ENCODE measurements around the gene ZC3H8. TPM values are rescaled to one million over a fixed set of nuclear protein-coding genes. Genes with fewer than 3 reads are reported as not detected.

Gene ZC3H8
- total and polyA plus RNA-seq, 9 donors, result 12.1 to 16.2 (median 15.2) TPM

GRCh38 chr2:112185131-112185530 is 69.7 kb downstream of the ZC3H8 start:
- peaks cover 3% of the 10 kb centered on the region for H3K36me3 ChIP-seq (ENCODE audit: control insufficient read depth, insufficient read depth, low read length)
- H3K27ac ChIP-seq (ENCODE audit: low read length), result no peak overlapping the region
- no peak for DNase-seq
- H3K4me3 ChIP-seq (ENCODE audit: low read length), result no peak overlapping the region
- peaks cover 9% of the 10 kb centered on the region for H3K27me3 ChIP-seq (ENCODE audit: control insufficient read depth, insufficient read depth, low read length)
- H3K9me3 ChIP-seq (replicated peaks; ENCODE audit: control insufficient read depth, low read depth, low read length), result no peaks in the 10 kb centered on the region
- WGBS (ENCODE audit: insufficient coverage), result 84% methylated on average over 5 of the region's 9 CpGs
- peaks cover 14% of the 10 kb centered on the region for H3K4me1 ChIP-seq (ENCODE audit: control insufficient read depth, insufficient read depth, low read length)

GRCh38 chr2:112184121-112184520 is 70.7 kb downstream of the ZC3H8 start:
- Histone ChIP-seq H3K9me3 (replicated peaks; ENCODE audit: control insufficient read depth, low read depth, low read length) (peaks cover 3% of the 10 kb centered on the region), H3K36me3 (ENCODE audit: control insufficient read depth, insufficient read depth, low read length) (peaks cover 3% of the 10 kb centered on the region), H3K4me3 (ENCODE audit: low read length) (no peak overlapping the region), H3K27me3 (ENCODE audit: control insufficient read depth, insufficient read depth, low read length) (peaks cover 9% of the 10 kb centered on the region), H3K4me1 (ENCODE audit: control insufficient read depth, insufficient read depth, low read length) (peaks cover 14% of the 10 kb centered on the region), H3K27ac (ENCODE audit: low read length) (no peak overlapping the region)
- DNase-seq, result no peak
- WGBS (ENCODE audit: insufficient coverage), result 91% methylated on average over 4 of the region's 8 CpGs

GRCh38 chr2:112183327-112184025 is 71.4 kb downstream of the ZC3H8 start:
- Histone ChIP-seq H3K9me3 (replicated peaks; ENCODE audit: control insufficient read depth, low read depth, low read length) (peaks cover 3% of the 10 kb centered on the region), H3K36me3 (ENCODE audit: control insufficient read depth, insufficient read depth, low read length) (peaks cover 3% of the 10 kb centered on the region), H3K4me3 (ENCODE audit: low read length) (no peak overlapping the region), H3K27ac (ENCODE audit: low read length) (no peak overlapping the region), H3K27me3 (ENCODE audit: control insufficient read depth, insufficient read depth, low read length) (peaks cover 9% of the 10 kb centered on the region), H3K4me1 (ENCODE audit: control insufficient read depth, insufficient read depth, low read length) (peaks cover 14% of the 10 kb centered on the region)
- WGBS (ENCODE audit: insufficient coverage), result 63% methylated on average over 3 of the region's 8 CpGs
- no peak for DNase-seq

- Histone ChIP-seq H3K36me3 (ENCODE audit: control insufficient read depth, insufficient read depth, low read length) (peaks cover 3% of the 10 kb centered on the region), H3K9me3 (replicated peaks; ENCODE audit: control insufficient read depth, low read depth, low read length) (peaks cover 3% of the 10 kb centered on the region), H3K4me1 (ENCODE audit: control insufficient read depth, insufficient read depth, low read length) (peaks cover 14% of the 10 kb centered on the region), H3K4me3 (ENCODE audit: low read length) (no peak overlapping the region), H3K27me3 (ENCODE audit: control insufficient read depth, insufficient read depth, low read length) (peaks cover 9% of the 10 kb centered on the region), H3K27ac (ENCODE audit: low read length) (no peak overlapping the region)
- peak; percentile 54 for DNase-seq
- WGBS (ENCODE audit: insufficient coverage), result 46% methylated on average over 9 of the region's 17 CpGs
Measured at GRCh38 chr2:112182581-112183034, 72.2 kb downstream of the ZC3H8 start.

- Histone ChIP-seq H3K27me3 (ENCODE audit: control insufficient read depth, insufficient read depth, low read length) (peaks cover 9% of the 10 kb centered on the region), H3K4me1 (ENCODE audit: control insufficient read depth, insufficient read depth, low read length) (peaks cover 14% of the 10 kb centered on the region), H3K27ac (ENCODE audit: low read length) (no peak overlapping the region), H3K9me3 (replicated peaks; ENCODE audit: control insufficient read depth, low read depth, low read length) (peaks cover 3% of the 10 kb centered on the region), H3K4me3 (ENCODE audit: low read length) (no peak overlapping the region), H3K36me3 (ENCODE audit: control insufficient read depth, insufficient read depth, low read length) (peaks cover under 1% of the 10 kb centered on the region)
- WGBS (ENCODE audit: insufficient coverage), result 17% methylated on average over 46 of the region's 54 CpGs
- no peak for DNase-seq
Measured at GRCh38 chr2:112181571-112182290, 73.1 kb downstream of the ZC3H8 start.

GRCh38 chr2:112175958-112176573 is 78.8 kb downstream of the ZC3H8 start:
- 93% methylated on average over 4 of the region's 7 CpGs for WGBS (ENCODE audit: insufficient coverage)

GRCh38 chr2:112175333-112175732 is 79.5 kb downstream of the ZC3H8 start:
- no peak overlapping the region for H3K27ac ChIP-seq (ENCODE audit: low read length)
- no peaks in the 10 kb centered on the region for H3K27me3 ChIP-seq (ENCODE audit: control insufficient read depth, insufficient read depth, low read length)
- peaks cover 9% of the 10 kb centered on the region for H3K36me3 ChIP-seq (ENCODE audit: control insufficient read depth, insufficient read depth, low read length)
- WGBS (ENCODE audit: insufficient coverage), result 100% methylated on average over 1 of the region's 3 CpGs
- no peak for DNase-seq
- H3K4me3 ChIP-seq (ENCODE audit: low read length), result no peak overlapping the region
- peaks cover 3% of the 10 kb centered on the region for H3K9me3 ChIP-seq (replicated peaks; ENCODE audit: control insufficient read depth, low read depth, low read length)
- H3K4me1 ChIP-seq (ENCODE audit: control insufficient read depth, insufficient read depth, low read length), result peaks cover 4% of the 10 kb centered on the region

More at GRCh38 chr2:112175958-112176573, 78.8 kb downstream of the ZC3H8 start:
- Histone ChIP-seq H3K4me3 (ENCODE audit: low read length) (no peak overlapping the region), H3K9me3 (replicated peaks; ENCODE audit: control insufficient read depth, low read depth, low read length) (peaks cover 3% of the 10 kb centered on the region), H3K4me1 (ENCODE audit: control insufficient read depth, insufficient read depth, low read length) (peaks cover 4% of the 10 kb centered on the region), H3K36me3 (ENCODE audit: control insufficient read depth, insufficient read depth, low read length) (peaks cover 9% of the 10 kb centered on the region), H3K27ac (ENCODE audit: low read length) (no peak overlapping the region), H3K27me3 (ENCODE audit: control insufficient read depth, insufficient read depth, low read length) (peaks cover 2% of the 10 kb centered on the region)
- DNase-seq, result no peak

GRCh38 chr2:112174383-112174782 is 80.5 kb downstream of the ZC3H8 start:
- Histone ChIP-seq H3K36me3 (ENCODE audit: control insufficient read depth, insufficient read depth, low read length) (peaks cover 9% of the 10 kb centered on the region), H3K4me1 (ENCODE audit: control insufficient read depth, insufficient read depth, low read length) (peaks cover 4% of the 10 kb centered on the region), H3K9me3 (replicated peaks; ENCODE audit: control insufficient read depth, low read depth, low read length) (peaks cover 1% of the 10 kb centered on the region), H3K4me3 (ENCODE audit: low read length) (no peak overlapping the region), H3K27ac (ENCODE audit: low read length) (no peak overlapping the region), H3K27me3 (ENCODE audit: control insufficient read depth, insufficient read depth, low read length) (no peaks in the 10 kb centered on the region)
- 33% methylated on average over 1 of the region's 4 CpGs for WGBS (ENCODE audit: insufficient coverage)
- no peak for DNase-seq

GRCh38 chr2:112173646-112174319 is 81.1 kb downstream of the ZC3H8 start:
- WGBS (ENCODE audit: insufficient coverage), result 88% methylated on average over 8 of the region's 11 CpGs
- peaks cover 4% of the 10 kb centered on the region for H3K4me1 ChIP-seq (ENCODE audit: control insufficient read depth, insufficient read depth, low read length)

GRCh38 chr2:112170495-112170894 is 84.3 kb downstream of the ZC3H8 start:
- Histone ChIP-seq H3K4me3 (ENCODE audit: low read length) (no peak overlapping the region), H3K9me3 (replicated peaks; ENCODE audit: control insufficient read depth, low read depth, low read length) (no peaks in the 10 kb centered on the region), H3K27me3 (ENCODE audit: control insufficient read depth, insufficient read depth, low read length) (no peaks in the 10 kb centered on the region), H3K36me3 (ENCODE audit: control insufficient read depth, insufficient read depth, low read length) (no peaks in the 10 kb centered on the region), H3K4me1 (ENCODE audit: control insufficient read depth, insufficient read depth, low read length) (peaks cover 4% of the 10 kb centered on the region), H3K27ac (ENCODE audit: low read length) (no peak overlapping the region)
- 90% methylated on average over 4 of the region's 4 CpGs for WGBS (ENCODE audit: insufficient coverage)
- DNase-seq, result no peak

More at GRCh38 chr2:112173646-112174319, 81.1 kb downstream of the ZC3H8 start:
- Histone ChIP-seq H3K9me3 (replicated peaks; ENCODE audit: control insufficient read depth, low read depth, low read length) (no peaks in the 10 kb centered on the region), H3K36me3 (ENCODE audit: control insufficient read depth, insufficient read depth, low read length) (peaks cover 9% of the 10 kb centered on the region), H3K27ac (ENCODE audit: low read length) (no peak overlapping the region), H3K4me3 (ENCODE audit: low read length) (no peak overlapping the region), H3K27me3 (ENCODE audit: control insufficient read depth, insufficient read depth, low read length) (no peaks in the 10 kb centered on the region)
- DNase-seq, result no peak
